HEK293 (cell line): ENCODE results near the gene CFAP99.

Experiments
- GLIS2 ChIP-seq: fragments of 450-650 bp; formaldehyde crosslinking; IDR thresholded peaks from 2 replicates; pipeline ENCODE4 v1.5.1; 2016; ENCODE audit warnings: missing biosample characterization, missing genetic modification characterization
- KLF10 ChIP-seq: fragments of 450-650 bp; IDR thresholded peaks from 2 replicates; pipeline ENCODE4 v1.5.1; 2018; ENCODE audit warnings: missing biosample characterization, mild to moderate bottlenecking, missing genetic modification characterization
- KLF9 ChIP-seq: fragments of 450-650 bp; formaldehyde crosslinking; IDR thresholded peaks from 2 replicates; pipeline ENCODE4 v1.5.1; 2016; ENCODE audit warnings: missing biosample characterization, missing genetic modification characterization, low read depth
- PBX3 ChIP-seq: sonication (generic); formaldehyde crosslinking; IDR thresholded peaks from 2 replicates; pipeline ENCODE4 v1.8.1; 2022; ENCODE audit warnings: mild to moderate bottlenecking, moderate library complexity, missing genetic modification reagents
- SP3 ChIP-seq: fragments of 450-650 bp; formaldehyde crosslinking; IDR thresholded peaks from 2 replicates; pipeline ENCODE4 v1.5.1; 2016; ENCODE audit warnings: missing biosample characterization, missing genetic modification characterization
- ZBTB10 ChIP-seq: fragments of 450-650 bp; formaldehyde crosslinking; IDR thresholded peaks from 2 replicates; pipeline ENCODE4 v1.5.1; 2016; ENCODE audit warnings: missing biosample characterization, missing genetic modification characterization
- ZBTB20 ChIP-seq: fragments of 450-650 bp; formaldehyde crosslinking; IDR thresholded peaks from 2 replicates; pipeline ENCODE4 v1.5.1; 2016; ENCODE audit warnings: missing biosample characterization, missing genetic modification characterization
- ZBTB21 ChIP-seq: fragments of 450-650 bp; formaldehyde crosslinking; IDR thresholded peaks from 2 replicates; pipeline ENCODE4 v1.5.1; 2017; ENCODE audit warnings: missing biosample characterization, missing genetic modification characterization
- ZBTB48 ChIP-seq: fragments of 450-650 bp; formaldehyde crosslinking; IDR thresholded peaks from 2 replicates; pipeline ENCODE4 v1.5.1; 2016; ENCODE audit warnings: missing biosample characterization, missing genetic modification characterization
- ZBTB8A ChIP-seq: fragments of 450-650 bp; formaldehyde crosslinking; IDR thresholded peaks from 2 replicates; pipeline ENCODE4 v1.5.1; 2016; ENCODE audit warnings: missing biosample characterization, missing genetic modification characterization
- ZNF140 ChIP-seq: fragments of 450-650 bp; formaldehyde crosslinking; IDR thresholded peaks from 2 replicates; pipeline ENCODE4 v1.5.1; 2016; ENCODE audit warnings: missing biosample characterization, missing genetic modification characterization
- ZNF16 ChIP-seq: fragments of 450-650 bp; formaldehyde crosslinking; IDR thresholded peaks from 2 replicates; pipeline ENCODE4 v1.5.1; 2016; ENCODE audit warnings: low read depth, missing biosample characterization, missing genetic modification characterization
- ZNF18 ChIP-seq: fragments of 450-650 bp; formaldehyde crosslinking; IDR thresholded peaks from 2 replicates; pipeline ENCODE4 v1.5.1; 2016; ENCODE audit warnings: missing biosample characterization, missing genetic modification characterization
- ZNF302 ChIP-seq: fragments of 450-650 bp; formaldehyde crosslinking; IDR thresholded peaks from 2 replicates; pipeline ENCODE4 v1.5.1; 2016; ENCODE audit warnings: missing biosample characterization, missing genetic modification characterization, low read depth
- ZNF311 ChIP-seq: fragments of 450-650 bp; formaldehyde crosslinking; IDR thresholded peaks from 2 replicates; pipeline ENCODE4 v1.5.1; 2017; ENCODE audit warnings: missing biosample characterization, missing genetic modification characterization, borderline replicate concordance
- ZNF335 ChIP-seq: fragments of 450-650 bp; formaldehyde crosslinking; conservative IDR thresholded peaks from 2 replicates; pipeline ENCODE4 v1.5.1; 2016; ENCODE audit warnings: missing biosample characterization, missing genetic modification characterization
- ZNF341 ChIP-seq: fragments of 450-650 bp; formaldehyde crosslinking; IDR thresholded peaks from 2 replicates; pipeline ENCODE4; 2016; ENCODE audit warnings: low read depth, missing biosample characterization, missing genetic modification characterization
- ZNF501 ChIP-seq: fragments of 450-650 bp; formaldehyde crosslinking; IDR thresholded peaks from 2 replicates; pipeline ENCODE4 v1.5.1; 2016; ENCODE audit warnings: missing biosample characterization, missing genetic modification characterization
- ZNF558 ChIP-seq: fragments of 450-650 bp; formaldehyde crosslinking; IDR thresholded peaks from 2 replicates; pipeline ENCODE4 v1.5.1; 2016; ENCODE audit warnings: missing biosample characterization, missing genetic modification characterization
- ZNF596 ChIP-seq: fragments of 450-650 bp; IDR thresholded peaks from 2 replicates; pipeline ENCODE4 v1.5.0; 2018; ENCODE audit warnings: missing biosample characterization, mild to moderate bottlenecking, missing genetic modification characterization, moderate library complexity
- ZNF600 ChIP-seq: fragments of 450-650 bp; formaldehyde crosslinking; IDR thresholded peaks from 2 replicates; pipeline ENCODE4 v1.5.1; 2016; ENCODE audit warnings: missing biosample characterization, missing genetic modification characterization
- ZNF624 ChIP-seq: fragments of 450-650 bp; formaldehyde crosslinking; IDR thresholded peaks from 2 replicates; pipeline ENCODE4 v1.5.1; 2017; ENCODE audit warnings: missing biosample characterization, missing genetic modification characterization
- ZNF747 ChIP-seq: fragments of 450-650 bp; formaldehyde crosslinking; IDR thresholded peaks from 2 replicates; pipeline ENCODE4 v1.5.1; 2016; ENCODE audit warnings: missing biosample characterization, missing genetic modification characterization
- ZNF777 ChIP-seq: fragments of 450-650 bp; formaldehyde crosslinking; IDR thresholded peaks from 2 replicates; pipeline ENCODE4 v1.5.1; 2017; ENCODE audit warnings: missing biosample characterization, missing genetic modification characterization, borderline replicate concordance
- ZNF792 ChIP-seq: fragments of 450-650 bp; formaldehyde crosslinking; IDR thresholded peaks from 2 replicates; pipeline ENCODE4 v1.5.1; 2016; ENCODE audit warnings: missing biosample characterization, missing genetic modification characterization
- ZSCAN16 ChIP-seq: fragments of 450-650 bp; formaldehyde crosslinking; IDR thresholded peaks from 2 replicates; pipeline ENCODE4 v1.5.1; 2016; ENCODE audit warnings: missing biosample characterization, missing genetic modification characterization
- ZSCAN30 ChIP-seq: fragments of 450-650 bp; IDR thresholded peaks from 2 replicates; pipeline ENCODE4 v1.5.1; 2018; ENCODE audit warnings: missing biosample characterization, mild to moderate bottlenecking, missing genetic modification characterization, moderate library complexity
- TF ChIP-seq, protein P1 (sequence below): fragments of 450-650 bp; formaldehyde crosslinking; IDR thresholded peaks from 2 replicates; pipeline ENCODE4 v1.5.1; 2016; ENCODE audit warnings: missing biosample characterization, missing genetic modification characterization
- TF ChIP-seq, protein P2 (sequence below): fragments of 450-650 bp; formaldehyde crosslinking; IDR thresholded peaks from 2 replicates; pipeline ENCODE4 v1.5.1; 2016; ENCODE audit warnings: missing biosample characterization, missing genetic modification characterization

The CFAP99 gene

GRCh38 chr4:2468456-2469191, 49.9 kb downstream of the CFAP99 start, which contains the start of gene RNF4 (continued):
- TF ChIP-seq ZNF747 (tag by site-specific recombination): no peak
- no peak for TF ChIP-seq ZNF18 (tag by site-specific recombination)
- TF ChIP-seq ZNF302 (tag by site-specific recombination): no peak
- TF ChIP-seq ZNF624: no peak
- no peak for TF ChIP-seq ZNF792
- peak; percentile 43; the same call in 1 of the 2 replicates for TF ChIP-seq ZBTB20 (tag by site-specific recombination)
- TF ChIP-seq ZBTB21: no peak
- TF ChIP-seq ZNF596 (tag by site-specific recombination): no peak
- no peak for TF ChIP-seq ZNF558 (tag by site-specific recombination)
- TF ChIP-seq KLF9: peak; percentile 55; the same call in 1 of the 2 replicates
- TF ChIP-seq KLF10 (tag by site-specific recombination): 0 out of 2 replicates have a peak, but pooled peaks have one; percentile 24
- TF ChIP-seq ZNF311: no peak
- peak; percentile 45; the same call in 1 of the 2 replicates for TF ChIP-seq ZSCAN30
- TF ChIP-seq GLIS2 (tag by site-specific recombination): no peak
- peak; percentile 54 for TF ChIP-seq ZNF341
- TF ChIP-seq, protein P1, sequence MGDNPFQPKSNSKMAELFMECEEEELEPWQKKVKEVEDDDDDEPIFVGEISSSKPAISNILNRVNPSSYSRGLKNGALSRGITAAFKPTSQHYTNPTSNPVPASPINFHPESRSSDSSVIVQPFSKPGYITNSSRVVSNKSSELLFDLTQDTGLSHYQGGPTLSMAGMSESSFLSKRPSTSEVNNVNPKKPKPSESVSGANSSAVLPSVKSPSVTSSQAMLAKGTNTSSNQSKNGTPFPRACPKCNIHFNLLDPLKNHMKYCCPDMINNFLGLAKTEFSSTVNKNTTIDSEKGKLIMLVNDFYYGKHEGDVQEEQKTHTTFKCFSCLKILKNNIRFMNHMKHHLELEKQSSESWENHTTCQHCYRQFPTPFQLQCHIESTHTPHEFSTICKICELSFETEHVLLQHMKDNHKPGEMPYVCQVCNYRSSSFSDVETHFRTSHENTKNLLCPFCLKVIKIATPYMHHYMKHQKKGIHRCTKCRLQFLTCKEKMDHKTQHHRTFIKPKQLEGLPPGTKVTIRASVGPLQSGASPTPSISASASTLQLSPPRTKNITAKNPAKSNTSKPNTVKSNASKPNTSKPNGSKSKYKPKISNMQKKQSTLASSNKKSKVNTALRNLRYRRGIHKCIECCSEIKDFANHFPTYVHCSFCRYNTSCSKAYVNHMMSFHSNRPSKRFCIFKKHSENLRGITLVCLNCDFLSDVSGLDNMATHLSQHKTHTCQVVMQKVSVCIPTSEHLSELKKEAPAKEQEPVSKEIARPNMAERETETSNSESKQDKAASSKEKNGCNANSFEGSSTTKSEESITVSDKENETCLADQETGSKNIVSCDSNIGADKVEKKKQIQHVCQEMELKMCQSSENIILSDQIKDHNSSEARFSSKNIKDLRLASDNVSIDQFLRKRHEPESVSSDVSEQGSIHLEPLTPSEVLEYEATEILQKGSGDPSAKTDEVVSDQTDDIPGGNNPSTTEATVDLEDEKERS (tag by site-specific recombination): no peak
- TF ChIP-seq, protein P2, sequence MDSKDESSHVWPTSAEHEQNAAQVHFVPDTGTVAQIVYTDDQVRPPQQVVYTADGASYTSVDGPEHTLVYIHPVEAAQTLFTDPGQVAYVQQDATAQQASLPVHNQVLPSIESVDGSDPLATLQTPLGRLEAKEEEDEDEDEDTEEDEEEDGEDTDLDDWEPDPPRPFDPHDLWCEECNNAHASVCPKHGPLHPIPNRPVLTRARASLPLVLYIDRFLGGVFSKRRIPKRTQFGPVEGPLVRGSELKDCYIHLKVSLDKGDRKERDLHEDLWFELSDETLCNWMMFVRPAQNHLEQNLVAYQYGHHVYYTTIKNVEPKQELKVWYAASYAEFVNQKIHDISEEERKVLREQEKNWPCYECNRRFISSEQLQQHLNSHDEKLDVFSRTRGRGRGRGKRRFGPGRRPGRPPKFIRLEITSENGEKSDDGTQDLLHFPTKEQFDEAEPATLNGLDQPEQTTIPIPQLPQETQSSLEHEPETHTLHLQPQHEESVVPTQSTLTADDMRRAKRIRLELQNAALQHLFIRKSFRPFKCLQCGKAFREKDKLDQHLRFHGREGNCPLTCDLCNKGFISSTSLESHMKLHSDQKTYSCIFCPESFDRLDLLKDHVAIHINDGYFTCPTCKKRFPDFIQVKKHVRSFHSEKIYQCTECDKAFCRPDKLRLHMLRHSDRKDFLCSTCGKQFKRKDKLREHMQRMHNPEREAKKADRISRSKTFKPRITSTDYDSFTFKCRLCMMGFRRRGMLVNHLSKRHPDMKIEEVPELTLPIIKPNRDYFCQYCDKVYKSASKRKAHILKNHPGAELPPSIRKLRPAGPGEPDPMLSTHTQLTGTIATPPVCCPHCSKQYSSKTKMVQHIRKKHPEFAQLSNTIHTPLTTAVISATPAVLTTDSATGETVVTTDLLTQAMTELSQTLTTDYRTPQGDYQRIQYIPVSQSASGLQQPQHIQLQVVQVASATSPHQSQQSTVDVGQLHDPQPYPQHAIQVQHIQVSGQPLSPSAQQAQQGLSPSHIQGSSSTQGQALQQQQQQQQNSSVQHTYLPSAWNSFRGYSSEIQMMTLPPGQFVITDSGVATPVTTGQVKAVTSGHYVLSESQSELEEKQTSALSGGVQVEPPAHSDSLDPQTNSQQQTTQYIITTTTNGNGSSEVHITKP: no peak
- TF ChIP-seq SP3: peak; percentile 80
- TF ChIP-seq ZNF501 (tag by site-specific recombination): 0 out of 2 replicates have a peak, but pooled peaks have one; percentile 35
- TF ChIP-seq ZBTB8A (tag by site-specific recombination): peak; percentile 98
- TF ChIP-seq ZBTB10 (tag by site-specific recombination): no peak
- TF ChIP-seq ZNF600 (tag by site-specific recombination): 0 out of 2 replicates have a peak, but pooled peaks have one; percentile 56
- no peak for TF ChIP-seq ZNF777 (tag by site-specific recombination)
- peak; percentile 39; the same call in 1 of the 2 replicates for TF ChIP-seq ZBTB48
- no peak for TF ChIP-seq ZSCAN16 (tag by site-specific recombination)
- TF ChIP-seq ZNF140: no peak
- TF ChIP-seq ZNF16: no peak
- TF ChIP-seq ZNF335 (tag by site-specific recombination): peak; percentile 50
- TF ChIP-seq PBX3 (CRISPR knock-in tag): no peak
